Coronary artery (tissue), 2 donors: ENCODE results near the gene LBHD2.

Experiments
- DNase-seq: peaks from one replicate; pipeline ENCODE4 v3.0.0-alpha.2; 2017; ENCODE audit warnings: low spot score
- H3K27ac ChIP-seq, 2 donors: fragments of 200-600 bp; sonication (generic); one replicate each; pipeline ENCODE4 v1.5.1; 2016 to 2019
- H3K4me3 ChIP-seq: fragments of 200-600 bp; sonication (generic); 2 replicates; pipeline ENCODE4 v1.5.1; 2016; ENCODE audit warnings: mild to moderate bottlenecking, moderate library complexity
- CTCF ChIP-seq: fragments of 200-600 bp; sonication (generic); IDR thresholded peaks from one replicate; pipeline ENCODE4 v1.5.1; 2019; ENCODE audit warnings: antibody characterized with exemption

LBHD2 gene

GRCh38 chr14:103101963-103102688, 18.1 kb downstream of the LBHD2 start:
- no peak for TF ChIP-seq CTCF
- no peak for DNase-seq
- H3K27ac ChIP-seq: no peak overlapping the region
- peak overlapping the region; percentile 53 for H3K4me3 ChIP-seq

- no peak overlapping the region for H3K27ac ChIP-seq
- DNase-seq: no peak
Observed at GRCh38 chr14:103102689-103103260, 18.8 kb downstream of the LBHD2 start.

GRCh38 chr14:103103461-103104388, 19.7 kb downstream of the LBHD2 start:
- no peak for TF ChIP-seq CTCF
- DNase-seq: no peak
- H3K27ac ChIP-seq: no peak overlapping the region
- peak overlapping the region; percentile 54 for H3K4me3 ChIP-seq

More at GRCh38 chr14:103102689-103103260, 18.8 kb downstream of the LBHD2 start:
- no peak for TF ChIP-seq CTCF
- peak overlapping the region; percentile 53 for H3K4me3 ChIP-seq

- Histone ChIP-seq H3K4me3 (peak overlapping the region; percentile 54), H3K27ac (no peak overlapping the region)
- no peak for DNase-seq
- TF ChIP-seq CTCF: no peak
Observed at GRCh38 chr14:103104389-103104653, 20.3 kb downstream of the LBHD2 start.

- DNase-seq: no peak
- no peak overlapping the region for H3K27ac ChIP-seq
- H3K4me3 ChIP-seq: peak overlapping the region; percentile 54
- TF ChIP-seq CTCF: peak; percentile 96
Observed at GRCh38 chr14:103104654-103105452, 20.8 kb downstream of the LBHD2 start.

GRCh38 chr14:103105580-103106150, 21.7 kb downstream of the LBHD2 start:
- no peak for TF ChIP-seq CTCF
- no peak overlapping the region for H3K27ac ChIP-seq
- no peak for DNase-seq
- H3K4me3 ChIP-seq: no peak overlapping the region
